Stomach (tissue), 9 donors: ENCODE data around the gene SNW1. TPM values are rescaled to one million over a fixed set of nuclear protein-coding genes. Genes with fewer than 3 reads are reported as not detected.
"Not testable (repeated sequence)": the region's sequence is repeated elsewhere in the genome, so short reads cannot be mapped to it uniquely, and the experiment has no call there.

Experiments
- DNase-seq, 2 donors: peaks; one replicate each; pipeline versions ENCODE4 v3.0.0 to v3.0.0-alpha.2; 2013 to 2019
- H3K27ac ChIP-seq, 5 donors: fragments of 200-600 bp in 4 of 5; sonication (generic) in 4 of 5; one replicate each; pipeline ENCODE4 v1.5.1; 2013 to 2019; ENCODE audit warnings: mild to moderate bottlenecking in 1 of 5, moderate library complexity in 1 of 5
- H3K27me3 ChIP-seq, 3 donors: fragments of 200-600 bp; sonication (generic); one replicate each; pipeline ENCODE4 v1.5.1; 2017 to 2019; ENCODE audit warnings: mixed run types in 1 of 3
- H3K36me3 ChIP-seq, 4 donors: fragments of 200-600 bp; sonication (generic); 1 replicate in 3 of 4; 2 replicates in 1 of 4; pipeline ENCODE4 v1.5.1; 2016 to 2019
- H3K4me1 ChIP-seq, 4 donors: fragments of 200-600 bp; sonication (generic); one replicate each; pipeline ENCODE4 v1.5.1; 2016 to 2019
- H3K4me3 ChIP-seq, 4 donors: fragments of 200-600 bp; sonication (generic) in 3 of 4; one replicate each; pipeline ENCODE4 v1.5.1; 2016 to 2019; ENCODE audit warnings: mild to moderate bottlenecking in 1 of 4
- H3K9me3 ChIP-seq, 4 donors: fragments of 200-600 bp; sonication (generic); one replicate each; pipeline ENCODE4 v1.5.1; 2016 to 2019
- EP300 ChIP-seq: sonication (generic); formaldehyde crosslinking; IDR thresholded peaks from one replicate; pipeline ENCODE4 v1.6.1; 2017; ENCODE audit warnings: antibody characterized with exemption
- POLR2A ChIP-seq, 4 donors: fragments of 450-650 bp; IDR thresholded peaks; one replicate each; pipeline ENCODE4 v1.6.1; 2016; ENCODE audit warnings: antibody characterized with exemption in 4 of 4, control low read depth in 2 of 4, mild to moderate bottlenecking in 1 of 4, moderate library complexity in 1 of 4
- POLR2AphosphoS5 ChIP-seq, 3 donors: sonication (generic); formaldehyde crosslinking; IDR thresholded peaks; one replicate each; pipeline ENCODE4 v1.6.1; 2016; ENCODE audit warnings: antibody characterized with exemption in 3 of 3
- WGBS, 5 donors: extraction: QIAGEN DNeasy Blood & Tissue Kit in 3 of 5; methylation state at CpG; one replicate each; pipeline versions ENCODE4 v1.1.5 to v1.1.7; 2013 to 2018; 5-methylcytosine and 5-hydroxymethylcytosine counted together
- intact Hi-C: fragments of 100-400 bp; cut with DNase I; formaldehyde crosslinking; loops from one replicate; pipeline ENCODE4 v1.15.1; 2023; ENCODE audit warnings: low total_unique reads
- polyA plus RNA-seq, 3 donors: library from polyadenylated mRNA; stranded (reverse); fragments of 200-250 nt; gene quantifications; one replicate each; pipeline ENCODE4 v1.2.3, GENCODE V29; 2013
- total RNA-seq, 5 donors: library from RNA; depleted of rRNA; stranded (reverse); fragments of >200 nt; gene quantifications; one replicate each; pipeline versions ENCODE4 v1.1.0 to v1.2.3, GENCODE V29; 2014 to 2016
- TF ChIP-seq, protein P1 (sequence below), 7 experiments: fragments of 450-650 bp in 4 of 7; fragments of 200-600 bp in 3 of 7; sonication (generic) in 3 of 7; IDR thresholded peaks; one replicate each; pipeline ENCODE4 v1.5.1; 2016 to 2019; ENCODE audit warnings: antibody characterized with exemption in 7 of 7, control low read depth in 2 of 7, mild to moderate bottlenecking in 1 of 7
- donor health status: healthy with polysubstance abuse.
- donor health status: Bipolar disorder and iron deficiency.
- donor health status: healthy.

SNW1 gene
- total and polyA plus RNA-seq, 8 donors = 8.2 to 152 (median 41.5) TPM

DNA sequence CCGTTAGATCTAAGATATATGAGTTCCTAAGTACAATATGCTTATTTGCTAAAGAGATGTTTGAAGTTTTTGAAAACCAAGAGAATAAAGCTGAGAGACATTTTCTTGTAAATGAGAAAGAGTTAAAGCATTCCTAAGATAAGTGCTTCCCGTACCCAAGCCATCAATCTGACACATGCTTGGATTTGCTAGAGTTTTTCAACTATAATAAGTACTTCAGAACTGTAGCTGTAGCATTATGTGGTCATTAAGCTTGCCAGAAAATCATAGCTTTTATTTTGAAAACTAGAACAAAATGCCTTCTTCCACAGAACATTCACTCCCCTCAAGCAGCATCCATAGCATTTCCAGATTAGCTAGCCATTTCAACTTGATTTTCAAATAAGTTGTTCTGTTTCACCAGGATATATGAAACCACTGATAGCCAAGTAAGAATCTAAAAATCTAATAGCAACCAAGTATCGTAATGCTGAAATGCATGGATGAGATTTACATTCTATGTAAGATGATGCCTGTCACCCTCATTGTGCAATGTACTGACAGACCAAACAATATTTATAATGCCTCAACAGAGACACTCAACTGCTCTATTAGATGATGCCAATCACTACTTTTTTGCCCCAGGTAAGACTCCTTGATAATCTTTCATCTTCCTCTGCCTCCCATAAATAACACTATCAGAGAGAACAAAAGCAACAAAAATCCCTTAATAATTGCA lies 8.0 kb downstream of the SNW1 start:
- peaks cover 0 to 46% (median 27%) of the 10 kb centered on the region in 4 donors for H3K4me1 ChIP-seq
- H3K9me3 ChIP-seq = no peaks in the 10 kb centered on the region
- intact Hi-C loops = no loop called here
- no peak overlapping the region for H3K4me3 ChIP-seq
- 43 to 78% (median 65%) methylated on average over 3 of the region's 3 CpGs for WGBS, 5 donors
- H3K27ac ChIP-seq = no peak overlapping the region
- no peak for TF ChIP-seq EP300
- TF ChIP-seq, protein P1, sequence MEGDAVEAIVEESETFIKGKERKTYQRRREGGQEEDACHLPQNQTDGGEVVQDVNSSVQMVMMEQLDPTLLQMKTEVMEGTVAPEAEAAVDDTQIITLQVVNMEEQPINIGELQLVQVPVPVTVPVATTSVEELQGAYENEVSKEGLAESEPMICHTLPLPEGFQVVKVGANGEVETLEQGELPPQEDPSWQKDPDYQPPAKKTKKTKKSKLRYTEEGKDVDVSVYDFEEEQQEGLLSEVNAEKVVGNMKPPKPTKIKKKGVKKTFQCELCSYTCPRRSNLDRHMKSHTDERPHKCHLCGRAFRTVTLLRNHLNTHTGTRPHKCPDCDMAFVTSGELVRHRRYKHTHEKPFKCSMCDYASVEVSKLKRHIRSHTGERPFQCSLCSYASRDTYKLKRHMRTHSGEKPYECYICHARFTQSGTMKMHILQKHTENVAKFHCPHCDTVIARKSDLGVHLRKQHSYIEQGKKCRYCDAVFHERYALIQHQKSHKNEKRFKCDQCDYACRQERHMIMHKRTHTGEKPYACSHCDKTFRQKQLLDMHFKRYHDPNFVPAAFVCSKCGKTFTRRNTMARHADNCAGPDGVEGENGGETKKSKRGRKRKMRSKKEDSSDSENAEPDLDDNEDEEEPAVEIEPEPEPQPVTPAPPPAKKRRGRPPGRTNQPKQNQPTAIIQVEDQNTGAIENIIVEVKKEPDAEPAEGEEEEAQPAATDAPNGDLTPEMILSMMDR (IDR thresholded peaks at IDR 0.05) = no peak
- no peak for TF ChIP-seq POLR2A (IDR thresholded peaks at IDR 0.05)
- no peak for TF ChIP-seq POLR2AphosphoS5 (IDR thresholded peaks at IDR 0.05)
- H3K36me3 ChIP-seq = peaks cover 26 to 89% (median 75%) of the 10 kb centered on the region in 4 donors
- H3K27me3 ChIP-seq = no peaks in the 10 kb centered on the region
- no peak for DNase-seq

DNA sequence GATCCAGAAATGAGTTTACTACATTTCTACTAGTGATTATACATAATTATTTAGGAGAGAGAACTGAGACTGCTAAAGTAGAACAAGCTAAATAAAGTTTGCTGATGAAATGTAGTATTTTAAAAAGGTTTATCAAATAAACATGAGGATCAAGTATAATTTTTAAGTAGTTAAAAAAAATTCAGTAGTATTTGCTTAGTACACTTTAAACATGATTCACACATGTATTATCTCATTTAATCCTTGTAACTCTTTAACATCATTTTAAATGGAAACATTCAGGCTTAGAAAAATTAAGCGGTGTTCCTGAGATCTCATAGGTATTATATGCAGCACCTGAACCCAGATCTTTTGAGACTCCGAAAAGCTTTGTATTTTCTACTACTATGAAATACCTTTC lies 8.7 kb downstream of the SNW1 start:
- no peak overlapping the region for H3K27ac ChIP-seq
- H3K9me3 ChIP-seq = no peaks in the 10 kb centered on the region
- peaks cover 0 to 39% (median 21%) of the 10 kb centered on the region in 4 donors for H3K4me1 ChIP-seq
- TF ChIP-seq POLR2A (IDR thresholded peaks at IDR 0.05) (no peak), EP300 (no peak), POLR2AphosphoS5 (IDR thresholded peaks at IDR 0.05) (no peak)
- TF ChIP-seq, protein P1 (IDR thresholded peaks at IDR 0.05) = no peak
- DNase-seq = no peak
- WGBS, 5 donors = 94 to 99% (median 99%) methylated on average over 2 of the region's 2 CpGs
- H3K27me3 ChIP-seq = no peaks in the 10 kb centered on the region
- intact Hi-C loops = no loop called here
- H3K36me3 ChIP-seq = peaks cover 26 to 96% (median 82%) of the 10 kb centered on the region in 4 donors
- no peak overlapping the region for H3K4me3 ChIP-seq

DNA sequence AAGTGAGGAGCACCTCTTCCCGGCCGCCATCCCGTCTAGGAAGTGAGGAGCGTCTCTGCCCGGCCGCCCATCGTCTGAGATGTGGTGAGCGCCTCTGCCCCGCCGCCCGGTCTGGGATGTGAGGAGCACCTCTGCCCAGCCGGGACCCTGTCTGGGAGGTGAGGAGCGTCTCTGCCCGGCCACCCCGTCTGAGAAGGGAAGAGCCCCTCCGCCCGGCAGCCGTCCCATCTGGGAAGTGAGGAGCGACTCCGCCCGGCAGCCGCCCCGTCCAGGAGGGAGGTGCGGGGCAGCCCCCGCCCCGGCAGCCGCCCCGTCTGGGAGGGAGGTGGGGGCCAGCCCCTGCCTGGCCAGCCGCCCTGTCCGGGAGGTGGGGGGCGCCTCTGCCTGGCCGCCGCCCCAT lies 13.5 kb downstream of the SNW1 start:
- Histone ChIP-seq H3K36me3 (peaks cover 26 to 92% (median 81%) of the 10 kb centered on the region in 4 donors), H3K4me1 (peaks cover 6 to 34% (median 21%) of the 10 kb centered on the region in 4 donors)
- 88 to 100% (median 93%) methylated on average over 11 to 33 of the region's 33 CpGs for WGBS, 5 donors
- DNase-seq, H3K27ac ChIP-seq, H3K9me3 ChIP-seq, H3K27me3 ChIP-seq, intact Hi-C loops, H3K4me3 ChIP-seq: not testable (repeated sequence)

DNA sequence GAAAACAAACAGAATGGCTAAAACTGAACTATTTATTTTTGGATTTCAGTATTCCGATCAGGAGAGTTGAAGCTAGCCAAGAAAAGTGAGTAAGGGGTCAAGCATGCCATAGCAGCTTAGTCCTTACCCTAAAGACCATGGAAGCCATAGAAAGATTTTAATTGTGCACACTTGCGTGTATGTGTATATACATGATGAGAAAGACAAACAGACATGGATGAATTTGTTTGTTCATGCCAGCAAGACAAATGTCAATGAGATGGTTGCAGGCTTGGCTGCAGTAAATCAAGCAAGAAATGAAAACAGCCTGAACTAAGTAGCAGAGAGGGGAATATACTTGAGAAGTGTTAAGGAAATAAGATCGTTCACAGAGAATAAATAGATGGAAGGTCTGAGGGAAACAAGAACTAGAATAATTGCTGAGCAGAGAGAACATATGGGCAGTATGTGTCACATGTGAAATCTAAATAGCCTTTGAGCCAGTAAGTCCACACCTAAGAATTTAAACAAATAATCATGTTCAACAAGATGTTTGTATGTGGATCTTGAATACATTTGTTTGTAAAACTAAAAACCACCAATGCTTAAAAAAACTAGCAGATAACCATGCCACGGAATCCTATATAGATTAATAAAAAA lies 14.8 kb downstream of the SNW1 start:
- peaks cover 24 to 91% (median 76%) of the 10 kb centered on the region in 4 donors for H3K36me3 ChIP-seq
- peaks cover 6 to 31% (median 20%) of the 10 kb centered on the region in 4 donors for H3K4me1 ChIP-seq

More for the DNA sequence above, 14.8 kb downstream of the SNW1 start:
- no peak for TF ChIP-seq POLR2A (IDR thresholded peaks at IDR 0.05)
- TF ChIP-seq, protein P1 (IDR thresholded peaks at IDR 0.05) = no peak
- TF ChIP-seq POLR2AphosphoS5 (IDR thresholded peaks at IDR 0.05) = no peak
- intact Hi-C loops = no loop called here
- Histone ChIP-seq H3K9me3 (no peaks in the 10 kb centered on the region), H3K4me3 (no peak overlapping the region), H3K27me3 (no peaks in the 10 kb centered on the region), H3K27ac (no peak overlapping the region)
- 37 to 49% (median 47%) methylated on average over 4 of the region's 4 CpGs for WGBS, 5 donors
- DNase-seq = no peak
